GM19467 (cell line): ENCODE measurements around the gene TET2.

Experiments
- ATAC-seq: cut with Tn5 transposase; IDR thresholded peaks from one replicate; pipeline ENCODE4 v1.9.1; 2021; ENCODE audit warnings: mild to moderate bottlenecking, moderate library complexity; ENCODE audit not compliant: unreplicated experiment

The TET2 gene

GRCh38 chr4:105230287-105230686, 83.6 kb downstream of the TET2 start:
- no peak for ATAC-seq

GRCh38 chr4:105232374-105232773, 85.7 kb downstream of the TET2 start:
- no peak for ATAC-seq

- ATAC-seq: no peak
Observed at GRCh38 chr4:105234582-105234981, 87.9 kb downstream of the TET2 start.

- peak; percentile 95 for ATAC-seq
Observed at GRCh38 chr4:105236202-105236915, 89.7 kb downstream of the TET2 start.

- ATAC-seq: peak; percentile 26
Observed at GRCh38 chr4:105236916-105237311, 90.2 kb downstream of the TET2 start.

- no peak for ATAC-seq
Observed at GRCh38 chr4:105240037-105240436, 93.4 kb downstream of the TET2 start.

GRCh38 chr4:105241451-105241850, 94.8 kb downstream of the TET2 start:
- ATAC-seq: no peak

- no peak for ATAC-seq
Observed at GRCh38 chr4:105243446-105243845, 96.8 kb downstream of the TET2 start.

- no peak for ATAC-seq
Observed at GRCh38 chr4:105246712-105247111, 100.0 kb downstream of the TET2 start.

- ATAC-seq: no peak
Observed at GRCh38 chr4:105248613-105249012, 101.9 kb downstream of the TET2 start.

GRCh38 chr4:105257817-105258495, 111.3 kb downstream of the TET2 start:
- no peak for ATAC-seq

- no peak for ATAC-seq
Observed at GRCh38 chr4:105265689-105266088, 119.0 kb downstream of the TET2 start.

GRCh38 chr4:105267280-105267679, 120.6 kb downstream of the TET2 start:
- ATAC-seq: no peak

GRCh38 chr4:105272002-105272401, 125.3 kb downstream of the TET2 start:
- ATAC-seq: no peak

- no peak for ATAC-seq
Observed at GRCh38 chr4:105273230-105273629, 126.6 kb downstream of the TET2 start.

GRCh38 chr4:105274090-105274489, 127.4 kb downstream of the TET2 start:
- ATAC-seq: no peak

- no peak for ATAC-seq
Observed at GRCh38 chr4:105274504-105274903, 127.8 kb downstream of the TET2 start.

- ATAC-seq: no peak
Observed at GRCh38 chr4:105276361-105277104, 129.9 kb downstream of the TET2 start.

- ATAC-seq: no peak
Observed at GRCh38 chr4:105277702-105278101, 131.0 kb downstream of the TET2 start.

- ATAC-seq: no peak
Observed at GRCh38 chr4:105279314-105279713, 132.6 kb downstream of the TET2 start.

- no peak for ATAC-seq
Observed at GRCh38 chr4:105280338-105281123, 133.9 kb downstream of the TET2 start.
